CD4-positive, alpha-beta T cell treated with Interleukin-4 for 4 hours (primary cell): ENCODE measurements around the gene CNBD2.
"Not testable (repeated sequence)": the region's sequence is repeated elsewhere in the genome, so short reads cannot be mapped to it uniquely, and the experiment has no call there.

ENCODE experiments used
- DNase-seq: peaks from one replicate; pipeline ENCODE4 v3.0.0-alpha.2; 2020

CNBD2 gene

DNA sequence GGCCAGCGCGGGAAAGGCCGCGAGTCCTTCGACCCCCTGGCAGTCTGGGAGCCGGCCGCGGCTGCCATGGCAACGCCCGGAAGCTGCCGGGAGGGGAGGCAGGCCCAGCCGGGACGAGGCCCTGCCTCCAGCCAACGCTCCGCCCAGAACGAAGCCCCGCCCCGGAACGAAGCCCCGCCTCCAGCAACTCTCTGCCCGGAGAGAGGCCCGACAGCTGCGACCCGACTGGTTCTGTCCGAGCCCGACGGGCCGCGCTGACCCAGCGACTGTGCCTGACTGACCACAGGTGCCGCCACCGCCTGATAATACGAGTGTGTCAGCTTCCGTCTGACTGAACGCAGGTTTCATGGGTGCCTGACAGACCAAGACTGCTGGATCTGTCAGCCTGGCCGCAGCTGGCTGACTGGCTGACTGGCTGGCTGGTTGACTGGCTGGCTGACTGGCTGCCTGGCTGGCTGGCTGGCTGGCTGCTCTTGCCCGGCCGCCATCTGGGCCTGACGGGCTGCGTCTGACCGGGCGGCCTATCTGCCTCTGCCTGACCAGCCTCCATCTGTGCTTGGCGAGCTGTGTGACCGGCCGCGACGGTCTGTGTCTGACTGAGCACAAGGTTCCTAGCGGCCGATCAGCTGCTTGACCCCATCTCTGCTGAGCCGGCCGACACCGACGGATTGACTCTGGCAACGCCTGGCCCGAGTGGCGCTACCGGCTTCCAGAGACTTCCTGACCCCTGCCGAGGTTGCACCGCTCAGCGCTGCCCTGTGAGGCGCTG is 96.5 kb downstream of the CNBD2 start:
- peak; percentile 87 for DNase-seq

DNA sequence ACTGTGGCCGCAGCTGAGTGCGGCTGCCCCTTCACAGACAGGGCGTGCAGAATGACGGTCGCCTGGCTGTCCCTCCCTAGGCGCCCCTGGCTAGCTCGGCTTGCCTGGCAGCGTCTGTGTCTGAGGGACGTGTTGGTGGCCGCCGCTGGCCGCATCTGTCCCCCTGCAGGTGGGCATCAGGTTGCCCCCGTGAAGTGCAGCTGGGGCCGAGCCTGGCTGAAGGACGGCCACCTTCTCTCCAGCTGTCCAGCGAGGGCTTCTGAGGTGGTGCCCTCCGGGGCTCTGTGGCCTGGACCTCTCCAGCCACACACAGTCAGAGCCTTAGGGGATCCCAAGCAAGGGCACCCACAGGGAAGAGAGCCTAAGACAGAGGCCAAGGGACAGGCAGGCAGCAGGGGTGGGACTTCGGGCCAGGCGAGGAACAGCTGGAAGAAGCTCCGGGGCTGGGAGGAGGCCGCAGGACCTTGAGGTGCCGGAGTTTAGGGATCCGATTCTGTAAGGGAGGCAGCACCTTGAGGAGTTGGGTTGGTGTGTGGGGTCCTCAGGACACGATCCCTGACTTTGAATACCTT is 97.1 kb downstream of the CNBD2 start:
- no peak for DNase-seq

DNA sequence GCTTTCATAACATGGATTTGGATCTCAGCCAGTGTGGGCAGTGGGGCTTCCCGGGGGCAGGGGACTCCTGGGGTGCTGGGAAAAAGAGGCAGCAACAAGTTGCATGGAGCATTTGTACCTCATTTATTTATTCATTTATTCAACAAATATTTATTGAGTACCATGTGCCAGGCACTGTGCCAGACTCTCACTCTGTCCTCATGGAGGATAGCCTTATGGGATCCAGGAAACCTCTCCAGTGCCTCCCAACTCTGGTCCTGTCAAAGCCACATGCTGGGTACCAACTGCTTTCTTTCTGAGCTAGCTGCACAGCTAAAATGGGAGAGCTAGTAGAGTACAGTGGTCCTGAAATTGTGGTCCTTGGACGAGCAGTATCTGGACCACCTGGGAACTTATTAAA is 98.4 kb downstream of the CNBD2 start:
- DNase-seq: no peak

DNA sequence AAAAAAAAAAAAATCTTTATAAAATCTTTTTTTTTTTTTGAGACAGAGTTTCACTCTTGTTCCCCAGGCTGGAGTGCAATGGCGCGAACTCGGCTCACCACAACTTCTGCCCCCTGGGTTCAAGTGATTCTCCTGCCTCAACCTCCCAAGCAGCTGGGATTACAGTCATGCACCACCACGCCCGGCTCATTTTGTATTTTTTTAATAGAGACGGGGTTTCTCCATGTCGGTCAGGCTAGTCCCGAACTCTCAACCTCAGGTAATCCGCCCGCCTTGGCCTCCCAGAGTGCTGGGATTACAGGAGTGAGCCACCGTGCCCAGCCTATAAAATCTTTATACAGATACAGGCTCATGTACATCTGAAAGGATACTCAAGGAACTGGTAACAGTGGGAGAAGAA is 100.1 kb downstream of the CNBD2 start:
- not testable (repeated sequence) for DNase-seq

DNA sequence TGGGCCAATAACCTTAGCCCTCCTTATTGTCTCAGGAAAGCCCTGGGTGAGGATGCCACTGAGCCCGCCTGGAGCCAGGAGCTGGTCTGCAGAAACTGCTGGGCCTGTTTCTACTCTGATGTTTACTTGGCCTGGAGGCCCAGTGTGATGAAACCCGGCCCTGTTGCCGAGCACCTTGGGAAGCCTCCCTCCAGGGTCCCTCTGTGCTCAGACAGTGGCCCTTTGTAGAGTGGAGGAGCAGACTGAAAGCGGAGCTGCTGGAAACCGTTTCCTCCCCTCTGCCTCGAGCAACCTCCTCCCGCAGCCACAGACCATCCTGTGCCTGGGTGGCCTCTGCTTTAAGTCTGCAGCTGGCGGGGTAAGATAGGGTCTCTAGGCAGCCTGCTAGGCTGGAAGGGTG is 102.1 kb downstream of the CNBD2 start:
- DNase-seq: no peak

DNA sequence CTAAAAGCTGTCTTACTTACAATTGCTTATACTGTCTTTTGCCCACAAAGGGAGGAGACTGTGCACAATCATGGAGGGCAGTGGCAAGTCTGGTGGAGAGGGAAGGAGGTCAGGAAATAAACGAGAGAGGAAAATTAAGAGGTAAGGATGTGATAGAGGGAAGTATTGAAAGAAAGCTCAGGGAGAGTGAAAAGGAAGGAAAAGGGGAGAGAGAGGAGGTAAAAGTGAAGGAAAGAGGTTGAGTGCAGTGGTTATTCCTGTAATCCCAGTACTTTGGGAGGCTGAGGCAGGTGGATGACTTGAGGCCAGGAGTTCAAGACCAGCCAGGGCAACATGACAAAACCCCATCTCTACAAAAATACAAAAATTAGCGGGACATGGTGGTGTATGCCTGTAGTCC is 103.5 kb downstream of the CNBD2 start:
- no peak for DNase-seq

DNA sequence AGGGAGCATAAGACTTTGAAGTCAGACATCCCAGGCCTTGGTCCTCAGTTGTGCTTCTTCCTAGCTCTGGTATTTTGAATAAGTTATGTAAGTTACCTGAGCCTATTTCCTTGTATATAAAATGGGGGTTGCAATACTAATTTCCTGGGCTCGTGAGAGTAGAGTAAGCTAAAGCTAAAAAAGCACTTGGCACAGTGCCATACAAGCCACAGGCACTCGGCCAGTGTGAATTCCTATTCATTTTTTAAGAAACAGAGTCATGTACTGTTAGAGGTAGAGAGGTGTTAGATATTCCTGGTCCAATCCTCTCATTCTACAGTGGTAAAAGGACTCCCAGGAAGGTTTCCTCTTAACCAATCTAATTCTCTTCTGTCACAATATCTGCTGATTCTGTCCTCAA is 106.6 kb downstream of the CNBD2 start:
- no peak for DNase-seq

DNA sequence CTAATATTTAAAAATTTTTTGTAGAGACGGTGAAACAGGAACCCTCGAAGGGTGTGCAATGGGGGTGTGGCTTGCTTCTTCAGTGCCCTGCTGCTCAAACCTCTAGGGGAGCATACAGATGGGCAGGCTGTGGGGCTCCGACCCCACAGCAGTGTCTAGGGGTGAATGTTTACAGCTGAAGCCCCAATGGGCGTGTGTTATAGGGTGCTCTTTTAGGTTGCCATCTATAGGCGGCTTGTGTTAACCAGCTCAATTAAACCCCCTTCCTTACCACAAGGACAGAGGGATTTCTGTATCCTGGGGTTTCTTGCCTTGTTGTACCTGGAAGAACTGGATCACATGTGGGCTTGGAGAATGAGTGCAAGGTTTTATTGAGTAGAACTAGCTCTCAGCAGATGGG is 109.4 kb downstream of the CNBD2 start:
- not testable (repeated sequence) for DNase-seq

DNA sequence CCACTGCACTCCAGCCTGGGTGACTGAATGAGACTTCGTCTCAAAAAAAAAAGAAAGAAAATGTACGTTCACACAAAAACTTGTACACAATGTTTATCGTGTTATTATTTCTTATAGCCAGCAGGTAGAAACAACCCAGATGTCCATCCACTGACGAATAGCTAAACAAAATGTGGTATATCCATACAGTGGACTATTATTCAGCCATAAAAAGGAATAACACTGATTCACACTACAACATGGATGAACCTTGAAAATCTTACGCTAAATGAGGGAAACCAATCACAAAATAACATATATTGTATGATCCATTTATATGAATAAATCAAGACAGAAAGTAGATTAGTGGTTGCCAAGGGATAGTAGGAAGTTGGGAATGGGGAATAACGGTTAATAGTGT is 111.1 kb downstream of the CNBD2 start:
- no peak for DNase-seq

DNA sequence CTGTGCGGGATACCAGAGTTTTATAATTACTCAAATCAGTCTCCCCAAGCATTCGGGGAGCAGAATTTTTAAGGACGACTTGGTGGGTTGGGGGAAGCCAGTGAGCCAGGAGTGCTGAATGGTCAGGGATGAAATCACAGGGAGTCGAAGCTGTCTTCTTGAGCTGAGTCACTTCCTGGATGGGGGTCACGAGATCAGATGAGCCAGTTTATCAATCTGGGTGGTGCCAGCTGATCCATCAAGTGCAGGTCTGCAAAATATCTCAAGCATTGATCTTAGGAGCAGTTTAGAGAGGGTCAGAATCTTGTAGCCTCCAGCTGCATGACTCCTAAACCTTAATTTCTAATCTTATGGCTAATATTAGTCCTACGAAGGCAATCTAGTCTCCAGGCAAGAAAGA is 111.6 kb downstream of the CNBD2 start:
- not testable (repeated sequence) for DNase-seq
